HG03571 (cell line): ENCODE measurements around the gene RPRD1A.
A peak's percentile ranks its signal among the peaks of the same experiment; 100 is the strongest.
"Not testable (repeated sequence)": the region's sequence is repeated elsewhere in the genome, so short reads cannot be mapped to it uniquely, and the experiment has no call there.

Experiments used
- ATAC-seq: cut with Tn5 transposase; IDR thresholded peaks from one replicate; pipeline ENCODE4 v1.9.1; 2021; ENCODE audit not compliant: unreplicated experiment

Gene RPRD1A

DNA sequence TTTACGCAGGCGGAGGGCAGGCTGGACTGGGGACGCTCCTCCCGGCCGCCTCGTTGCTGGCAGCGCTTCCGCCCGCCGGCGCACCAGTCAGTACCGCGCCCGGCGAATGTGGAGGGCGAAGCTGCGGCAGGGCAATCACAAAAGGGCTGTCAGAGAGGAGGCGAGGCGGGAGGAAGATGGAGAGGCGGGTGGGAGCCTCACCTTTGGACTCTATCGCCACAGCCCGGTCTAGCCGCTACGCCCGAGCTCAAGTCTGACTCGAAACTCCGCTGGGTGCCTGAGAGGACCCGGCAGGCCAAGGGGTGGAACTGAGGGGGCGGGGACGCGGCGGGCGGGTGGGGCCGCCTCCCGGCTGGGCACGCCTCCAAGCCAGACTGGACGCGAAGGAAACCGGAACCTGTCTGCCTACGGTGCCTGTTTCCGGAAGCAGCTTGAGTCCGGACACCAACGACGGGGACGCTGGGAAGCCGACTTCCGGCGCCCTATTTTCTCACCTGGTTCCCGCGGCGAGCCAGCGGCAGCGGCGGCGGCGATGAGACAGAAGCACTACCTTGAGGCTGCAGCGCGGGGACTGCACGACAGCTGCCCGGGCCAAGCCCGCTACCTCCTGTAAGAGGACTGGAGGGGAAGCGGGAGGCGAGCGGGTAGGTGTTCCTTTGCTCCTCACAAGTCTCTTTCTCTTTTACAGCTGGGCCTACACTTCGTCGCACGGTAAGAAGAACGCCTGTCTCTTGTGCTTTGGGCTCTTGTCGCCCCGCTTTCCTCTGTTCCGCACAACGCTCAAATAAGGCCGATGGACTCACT, 95.0 kb downstream of the RPRD1A start, which contains the start of gene RMP24:
TSS of gene RMP24 (plus strand) at position 483 of the 804 bp plus-strand sequence.
- peak; percentile 86 for ATAC-seq

DNA sequence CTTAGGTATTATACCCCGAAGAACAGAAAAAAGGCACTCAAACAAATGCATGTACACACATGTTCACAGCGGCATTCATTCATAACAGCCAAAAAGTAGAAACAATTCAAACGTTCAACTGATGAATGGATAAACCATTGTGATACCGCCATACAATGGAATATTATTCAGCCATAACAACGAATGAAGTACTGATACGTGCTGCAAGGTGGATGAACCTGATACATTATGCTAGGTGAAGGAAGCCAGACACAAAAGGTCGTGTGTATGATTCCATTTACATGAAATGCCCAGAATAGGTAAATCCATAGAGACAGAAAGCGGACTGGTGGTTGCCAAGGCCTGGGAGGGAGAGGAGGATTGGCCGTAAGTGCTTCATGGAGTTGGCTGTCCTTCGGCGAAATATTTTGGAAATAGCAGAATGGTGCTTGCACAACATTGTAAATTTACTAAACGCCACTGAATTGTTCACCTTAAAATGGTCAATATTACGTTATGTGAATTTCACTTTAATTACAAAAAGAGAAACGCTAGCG, 95.6 kb downstream of the RPRD1A start:
- peak; percentile 1 for ATAC-seq

DNA sequence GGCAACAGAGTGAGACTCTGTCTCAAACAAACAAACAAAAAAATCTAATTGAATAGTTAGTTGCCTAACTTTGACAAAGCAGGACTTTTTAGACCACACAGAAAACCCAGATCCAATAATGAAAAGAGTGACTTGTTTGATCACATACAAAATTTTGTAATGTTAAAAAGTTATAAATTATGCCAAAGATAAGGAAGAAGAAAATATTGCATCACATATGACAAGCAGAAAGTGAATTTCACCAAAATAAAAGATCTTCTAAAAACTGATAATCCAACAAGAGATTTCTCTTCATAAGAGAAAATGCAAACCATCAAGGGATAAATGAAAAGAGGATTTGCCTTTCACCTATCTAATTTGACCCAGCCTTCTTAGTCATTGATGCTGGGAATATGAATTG, 97.7 kb downstream of the RPRD1A start:
- ATAC-seq: no peak

DNA sequence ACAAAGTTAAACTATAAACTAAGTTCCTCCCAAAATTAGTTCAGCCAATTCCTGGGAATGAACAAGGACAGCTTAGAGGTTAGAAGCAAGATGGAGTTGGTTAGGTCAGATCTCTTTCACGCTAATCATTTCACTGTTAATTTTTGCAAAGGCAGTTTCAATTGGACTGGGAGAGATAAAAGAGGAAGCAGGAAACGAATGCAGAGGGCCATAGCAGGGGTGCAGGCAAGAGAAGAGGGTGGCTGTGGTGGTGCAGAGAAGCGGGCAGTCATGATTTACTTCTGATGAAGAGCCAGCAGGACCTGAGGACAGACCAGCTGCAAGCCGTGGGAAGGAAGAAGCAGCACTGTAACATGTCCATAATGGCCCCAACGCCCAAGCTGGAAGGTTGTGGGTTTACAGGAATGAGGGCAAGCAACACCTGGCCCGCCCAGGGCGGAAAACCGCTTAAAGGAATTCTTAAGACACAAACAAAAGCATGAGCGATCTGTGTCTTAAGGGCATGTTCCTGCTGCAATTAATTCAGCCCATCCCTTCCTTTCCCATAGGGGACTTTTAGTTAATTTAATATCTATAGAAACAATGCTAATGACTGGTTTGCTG, 99.0 kb downstream of the RPRD1A start:
- ATAC-seq: no peak

DNA sequence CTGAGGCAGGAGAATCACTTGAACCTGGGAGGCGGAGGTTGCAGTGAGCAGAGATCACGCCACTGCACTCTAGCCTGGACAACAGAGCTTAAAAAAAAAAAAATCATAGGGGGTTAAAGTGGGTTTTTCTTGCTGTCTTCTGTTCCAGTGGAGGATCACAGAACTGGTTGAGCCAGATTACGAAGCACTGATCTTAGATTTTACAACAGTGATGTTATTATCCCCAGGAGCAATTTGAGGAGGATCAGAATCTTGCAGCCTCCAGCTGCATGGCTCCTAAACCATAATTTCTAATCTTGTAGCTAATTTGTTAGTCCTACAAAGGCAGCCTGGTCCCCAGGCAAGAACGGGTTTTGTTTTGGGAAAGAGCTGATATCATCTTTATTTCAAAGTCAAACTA, 99.5 kb downstream of the RPRD1A start:
- not testable (repeated sequence) for ATAC-seq

DNA sequence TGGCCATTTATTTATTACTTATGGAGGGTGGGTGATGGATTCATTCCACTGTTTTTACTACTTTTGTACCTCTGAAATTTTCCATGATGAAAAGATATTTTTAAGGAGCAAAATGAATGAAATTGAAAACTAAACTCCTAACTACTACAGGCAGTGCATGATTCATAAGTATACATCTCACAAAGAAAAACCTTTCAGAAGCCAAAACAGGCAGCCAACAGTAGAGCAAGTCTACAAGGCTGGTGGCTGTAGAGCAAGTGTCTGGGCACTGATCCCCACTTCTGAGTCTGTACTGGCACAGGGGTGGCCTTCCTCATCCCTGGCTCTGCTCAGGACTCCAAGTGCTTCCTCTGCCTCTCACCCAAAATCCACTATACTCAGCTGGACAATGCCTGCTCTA, 103.0 kb downstream of the RPRD1A start:
- no peak for ATAC-seq

DNA sequence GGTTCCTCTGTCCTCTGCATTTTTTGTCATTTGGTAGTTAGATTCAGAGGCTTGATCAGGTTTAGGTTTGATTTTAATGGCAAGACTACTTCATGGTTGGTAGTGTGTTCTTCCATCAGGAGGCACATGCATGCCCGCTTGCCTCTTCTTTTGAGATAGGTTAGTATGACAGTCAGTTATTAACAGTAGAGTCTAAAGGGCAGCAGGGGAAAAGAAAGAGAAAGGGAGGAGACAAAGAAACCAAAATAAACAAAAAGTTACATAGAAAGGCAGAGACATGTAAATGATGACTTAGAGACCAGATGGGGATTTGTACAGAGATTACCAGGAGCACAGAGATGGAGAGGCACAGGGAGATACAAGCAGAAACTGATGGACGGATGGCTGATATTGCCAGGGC, 105.0 kb downstream of the RPRD1A start:
- ATAC-seq: no peak

DNA sequence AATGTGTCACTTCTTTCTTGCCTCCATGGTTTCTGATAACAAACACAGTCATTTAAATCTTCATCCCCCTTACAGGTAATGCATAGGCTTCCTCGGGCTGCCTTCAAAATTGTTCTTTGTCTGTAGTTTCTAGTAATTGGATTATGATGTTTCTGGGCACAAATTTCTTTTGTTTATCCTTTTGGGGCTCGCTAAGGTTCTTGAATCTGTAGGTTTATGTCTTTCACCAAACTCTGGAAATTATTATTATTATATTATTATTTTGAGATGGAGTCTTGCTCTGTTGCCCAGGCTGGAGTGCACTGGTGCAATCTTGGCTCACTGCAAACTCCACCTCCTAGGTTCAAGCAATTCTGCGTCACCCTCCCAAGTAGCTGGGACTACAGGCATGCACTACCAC, 111.1 kb downstream of the RPRD1A start:
- ATAC-seq: no peak

DNA sequence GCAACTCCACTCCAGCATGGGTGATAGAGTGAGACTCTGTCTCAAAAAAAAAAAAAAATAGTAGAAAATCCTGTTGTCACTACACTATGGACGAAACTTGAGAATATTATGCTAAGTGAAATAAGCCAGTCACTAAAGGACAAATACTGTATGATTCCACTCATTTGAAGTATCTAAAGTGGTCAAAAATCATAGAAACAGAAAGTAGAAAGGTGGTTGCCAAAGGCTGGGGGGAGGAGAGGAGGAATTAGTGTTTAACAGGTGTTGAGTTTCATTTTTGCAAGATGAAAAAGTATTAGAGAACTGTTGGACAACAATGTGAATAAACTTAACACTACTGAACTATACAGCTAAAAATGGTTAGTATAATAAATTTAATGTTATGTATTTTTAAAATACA, 113.7 kb downstream of the RPRD1A start:
- ATAC-seq: no peak

DNA sequence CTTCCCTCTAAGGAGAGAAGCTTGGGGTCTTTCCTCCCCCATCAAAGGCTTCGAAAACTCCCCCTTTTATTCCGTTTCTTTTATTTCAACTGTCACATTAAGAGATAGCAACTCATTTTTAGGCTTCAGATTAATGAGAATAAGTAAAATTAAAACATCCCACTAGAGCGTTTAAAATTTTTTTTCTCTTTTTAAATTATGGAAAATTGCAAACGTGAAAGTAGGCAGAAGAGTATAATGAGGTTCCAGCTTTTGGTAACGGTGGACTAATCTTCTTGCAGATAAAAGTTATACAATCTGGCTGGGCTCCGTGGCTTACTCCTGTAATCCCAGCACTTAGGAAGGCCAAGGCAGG, 116.8 kb downstream of the RPRD1A start:
- ATAC-seq: no peak

DNA sequence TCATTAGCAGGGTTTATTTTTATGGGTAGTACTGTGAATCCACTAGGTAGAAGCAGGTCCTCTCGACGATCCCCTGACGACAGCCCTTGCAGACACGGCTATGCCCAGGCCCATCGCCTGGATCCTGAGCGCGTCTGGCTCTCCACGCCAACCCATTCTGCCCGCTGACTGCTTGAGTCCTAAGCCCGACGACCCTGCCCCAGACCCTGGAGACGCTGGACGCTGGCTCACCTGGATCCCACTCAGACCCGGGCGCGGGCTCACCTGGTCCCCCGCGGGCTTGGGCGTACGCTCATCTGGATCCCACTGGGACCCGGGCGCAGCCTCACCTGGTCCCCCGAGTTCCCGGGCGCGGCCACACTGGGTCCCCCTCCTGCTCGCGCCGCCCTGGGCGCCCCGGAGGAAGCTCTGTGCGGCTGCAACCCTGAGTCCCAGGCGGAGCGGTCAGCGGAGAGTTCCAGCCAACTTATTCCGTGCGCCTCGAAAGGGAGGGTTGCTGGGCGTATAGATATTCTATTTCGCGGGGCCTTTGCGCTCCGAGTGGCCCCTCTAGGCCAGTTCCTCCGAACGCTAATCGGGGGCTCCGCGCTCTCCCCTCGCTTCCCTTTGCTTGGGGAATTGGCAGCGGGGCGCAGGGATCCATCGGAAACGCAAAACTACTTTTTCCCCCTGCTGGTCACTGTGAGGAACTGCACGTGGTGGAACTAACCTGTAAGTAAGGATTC, 117.3 kb downstream of the RPRD1A start:
- peak; percentile 61 for ATAC-seq

DNA sequence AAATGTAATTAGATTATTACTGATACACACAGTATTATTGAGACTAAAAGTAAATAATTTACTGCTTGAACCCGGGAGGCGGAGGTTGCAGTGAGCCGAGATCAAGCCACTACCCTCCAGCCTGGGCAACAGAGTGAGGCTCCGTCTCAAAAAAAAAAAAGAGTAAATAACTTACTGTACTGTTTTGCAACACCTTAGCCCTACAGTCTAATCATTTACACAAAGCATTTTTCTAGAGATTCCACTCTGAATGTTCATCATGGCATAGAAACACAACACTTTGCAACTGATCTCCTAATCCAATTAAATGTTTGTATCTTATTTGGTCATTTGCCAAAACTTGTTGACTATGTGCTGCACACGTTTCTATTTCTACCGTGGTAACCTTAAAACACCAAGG, 118.3 kb downstream of the RPRD1A start:
- ATAC-seq: no peak

DNA sequence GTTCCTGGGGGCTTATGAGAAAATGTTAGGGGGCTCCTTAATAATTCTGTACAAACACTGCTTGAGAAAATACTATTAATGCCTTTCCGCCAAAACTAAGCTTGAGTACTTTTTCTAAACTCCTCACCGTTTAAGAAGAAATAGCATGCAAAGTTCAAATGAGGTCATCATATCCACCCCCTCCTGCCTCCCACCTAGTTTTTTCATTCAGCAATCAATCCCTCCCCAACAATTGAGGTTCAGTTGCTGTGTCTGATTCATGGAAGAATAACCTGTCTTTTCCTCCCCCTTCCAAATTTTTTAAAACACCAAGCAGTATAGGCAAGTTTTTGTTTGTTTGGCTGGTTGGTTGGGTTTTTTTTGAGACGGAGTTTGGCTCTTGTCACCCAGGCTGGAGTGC, 119.3 kb downstream of the RPRD1A start:
- no peak for ATAC-seq

DNA sequence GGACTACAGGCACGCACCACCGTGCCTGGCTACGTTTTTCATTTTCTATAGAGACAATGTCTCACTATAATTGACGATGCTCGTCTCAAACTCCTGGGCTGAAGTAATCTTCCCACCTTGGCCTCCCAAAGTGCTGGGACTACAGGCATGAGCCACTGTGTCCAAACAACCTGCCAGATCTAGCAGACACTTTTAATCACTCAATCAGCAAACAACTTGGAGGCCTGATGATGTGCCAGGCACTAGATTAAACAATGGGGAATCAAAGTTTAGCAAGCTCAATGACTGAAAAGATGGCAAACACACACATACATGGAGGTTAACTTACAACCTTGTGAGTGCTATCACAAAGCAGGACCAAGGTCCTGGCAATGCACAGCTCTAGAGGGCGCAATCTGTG, 124.7 kb downstream of the RPRD1A start:
- no peak for ATAC-seq

DNA sequence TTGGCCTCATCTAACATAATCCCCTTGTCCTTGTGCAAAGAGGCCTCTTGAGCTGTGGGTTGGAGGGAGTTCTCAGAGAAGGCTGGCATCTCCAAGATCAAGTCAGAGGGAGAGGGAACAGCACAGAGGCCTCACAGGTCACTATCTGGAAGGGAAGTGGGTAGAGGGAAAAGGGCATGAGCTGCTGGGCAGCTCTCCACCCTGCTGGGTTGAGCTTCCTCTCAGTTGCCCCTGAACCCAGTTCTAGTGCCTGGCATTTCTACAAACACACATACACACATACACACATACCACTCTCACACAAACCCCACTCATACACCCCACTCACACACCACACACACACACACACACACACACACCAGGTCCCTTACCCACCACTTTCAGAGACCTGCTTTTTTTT, 125.2 kb downstream of the RPRD1A start:
- no peak for ATAC-seq

DNA sequence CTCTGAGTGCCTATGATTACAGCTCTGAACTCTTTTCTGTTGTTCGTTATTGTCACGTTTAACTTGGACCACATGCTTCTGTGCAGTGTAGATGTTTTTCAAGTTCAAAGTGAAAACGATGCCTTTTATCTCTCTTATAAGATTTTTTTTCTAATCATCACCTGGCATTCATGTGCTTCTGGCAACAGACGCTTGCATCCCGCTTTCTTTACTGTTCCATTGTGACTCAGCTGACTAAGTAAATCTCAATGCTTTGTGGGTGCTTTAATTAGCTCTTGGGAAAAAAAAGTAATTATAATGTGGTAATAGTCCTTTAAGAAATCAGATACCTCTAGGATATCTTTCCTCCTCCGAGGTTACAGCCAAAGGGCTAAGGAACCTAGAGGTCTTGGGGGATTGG, 126.1 kb downstream of the RPRD1A start:
- ATAC-seq: no peak
